HepG2 (cell line): ENCODE measurements around the gene NUDT19. TPM values are rescaled to one million over a fixed set of nuclear protein-coding genes. Genes with fewer than 3 reads are reported as not detected.

Experiments
- AKNA ChIP-seq: sonication (generic); formaldehyde crosslinking; IDR thresholded peaks from 2 replicates; pipeline ENCODE4 v1.4.0; 2020; ENCODE audit warnings: missing genetic modification reagents, borderline replicate concordance
- CREM ChIP-seq, 2 experiments: sonication (generic) in 1 of 2; formaldehyde crosslinking in 1 of 2; IDR thresholded peaks; 2 replicates each; pipeline versions ENCODE4 v1.4.0 to v1.6.1; 2016 to 2020; ENCODE audit warnings: antibody characterized with exemption in 1 of 2, mild to moderate bottlenecking in 1 of 2, missing genetic modification reagents in 1 of 2
- ESRRA ChIP-seq: sonication (generic); formaldehyde crosslinking; IDR thresholded peaks from 2 replicates; pipeline ENCODE4 v1.5.1; 2020; ENCODE audit warnings: mild to moderate bottlenecking, low read depth, missing genetic modification reagents
- FLYWCH1 ChIP-seq: sonication (generic); formaldehyde crosslinking; IDR thresholded peaks from 2 replicates; pipeline ENCODE4 v1.8.1; 2023; ENCODE audit warnings: mild to moderate bottlenecking, missing genetic modification reagents
- FOXP1 ChIP-seq, 2 experiments: fragments of 450-650 bp in 1 of 2; IDR thresholded peaks; 2 replicates each; pipeline ENCODE4 v1.6.1; 2017 to 2018; ENCODE audit warnings: antibody characterized with exemption in 1 of 2
- HDAC6 ChIP-seq: fragments of 200-600 bp; sonication (generic); IDR thresholded peaks from 2 replicates; pipeline ENCODE4 v1.7.0; 2017; ENCODE audit warnings: mild to moderate bottlenecking, antibody characterized with exemption, low read length, low read depth
- MXD3 ChIP-seq: IDR thresholded peaks from 2 replicates; pipeline ENCODE4 v1.6.1; 2016; ENCODE audit warnings: mild to moderate bottlenecking, missing biosample characterization, missing genetic modification reagents
- ZNF224 ChIP-seq: sonication (generic); formaldehyde crosslinking; IDR thresholded peaks from 2 replicates; pipeline ENCODE4 v1.5.0; 2020; ENCODE audit warnings: mild to moderate bottlenecking, missing genetic modification reagents
- ZNF331 ChIP-seq: sonication (generic); formaldehyde crosslinking; IDR thresholded peaks from 2 replicates; pipeline ENCODE4 v1.4.0; 2020; ENCODE audit warnings: missing genetic modification reagents
- ZNF350 ChIP-seq: sonication (generic); formaldehyde crosslinking; IDR thresholded peaks from 2 replicates; pipeline ENCODE4 v1.4.0; 2020; ENCODE audit warnings: mild to moderate bottlenecking, low read depth, missing genetic modification reagents, borderline replicate concordance
- ZNF431 ChIP-seq: sonication (generic); formaldehyde crosslinking; IDR thresholded peaks from 2 replicates; pipeline ENCODE4 v1.9.0; 2022; ENCODE audit warnings: missing genetic modification reagents, low read depth, mild to moderate bottlenecking, borderline replicate concordance
- ZNF446 ChIP-seq: sonication (generic); formaldehyde crosslinking; IDR thresholded peaks from 2 replicates; pipeline ENCODE4 v1.5.0; 2020; ENCODE audit warnings: mild to moderate bottlenecking, missing genetic modification reagents
- ZNF781 ChIP-seq: sonication (generic); formaldehyde crosslinking; IDR thresholded peaks from 2 replicates; pipeline ENCODE4 v1.5.1; 2020; ENCODE audit warnings: borderline replicate concordance, mild to moderate bottlenecking, missing genetic modification reagents; ENCODE audit errors: not compliant biosample characterization
- polyA plus RNA-seq, 8 experiments: library from polyadenylated mRNA; depleted of rRNA in 3 of 8; stranded (reverse) in 7 of 8; unstranded in 1 of 8; fragments of >200 nt; fragmentation: Illumina TruSeq in 4 of 8; extraction: Trizol in 4 of 8; gene quantifications; 2 replicates each; pipeline versions ENCODE4 v1.2.1 to v1.2.3, GENCODE V29; 2011 to 2016; ENCODE audit warnings: low read depth in 4 of 8, missing spikeins in 1 of 8, mixed read lengths in 1 of 8; ENCODE audit not compliant: insufficient read depth in 1 of 8
- total RNA-seq, 5 experiments: library from RNA; depleted of rRNA; stranded (reverse); fragments of >200 nt; fragmentation: Illumina TruSeq; extraction: Trizol; gene quantifications; 2 replicates each; pipeline ENCODE4 v1.2.3, GENCODE V29; 2016; ENCODE audit warnings: low read depth in 1 of 5
- TF ChIP-seq, protein P1 (sequence below): sonication (generic); formaldehyde crosslinking; IDR thresholded peaks from 2 replicates; pipeline ENCODE4 v1.4.0; 2020; ENCODE audit warnings: missing genetic modification reagents
- TF ChIP-seq, protein P2 (sequence below): IDR thresholded peaks from 2 replicates; pipeline ENCODE4 v1.6.1; 2016; ENCODE audit warnings: low read depth, control low read depth
- TF ChIP-seq, protein P3 (sequence below): sonication (generic); formaldehyde crosslinking; IDR thresholded peaks from 2 replicates; pipeline ENCODE4 v1.8.1; 2023; ENCODE audit warnings: mild to moderate bottlenecking, missing genetic modification reagents, borderline replicate concordance

NUDT19 gene
- total and polyA plus RNA-seq, 2 of the 13 experiments (the other 11 are each of a cell fraction or from before 2014, with no cell fraction given), result 3.1 to 3.6 TPM

GRCh38 chr19:32674931-32675719, 16.5 kb upstream of the NUDT19 start, which contains the start of gene ANKRD27 (continued):
- no peak for TF ChIP-seq AKNA (CRISPR knock-in tag)
- TF ChIP-seq FOXP1 (IDR thresholded peaks at IDR 0.05), result no peak
- TF ChIP-seq FOXP1 (CRISPR knock-in tag; IDR thresholded peaks at IDR 0.05), result no peak
- TF ChIP-seq, protein P1, sequence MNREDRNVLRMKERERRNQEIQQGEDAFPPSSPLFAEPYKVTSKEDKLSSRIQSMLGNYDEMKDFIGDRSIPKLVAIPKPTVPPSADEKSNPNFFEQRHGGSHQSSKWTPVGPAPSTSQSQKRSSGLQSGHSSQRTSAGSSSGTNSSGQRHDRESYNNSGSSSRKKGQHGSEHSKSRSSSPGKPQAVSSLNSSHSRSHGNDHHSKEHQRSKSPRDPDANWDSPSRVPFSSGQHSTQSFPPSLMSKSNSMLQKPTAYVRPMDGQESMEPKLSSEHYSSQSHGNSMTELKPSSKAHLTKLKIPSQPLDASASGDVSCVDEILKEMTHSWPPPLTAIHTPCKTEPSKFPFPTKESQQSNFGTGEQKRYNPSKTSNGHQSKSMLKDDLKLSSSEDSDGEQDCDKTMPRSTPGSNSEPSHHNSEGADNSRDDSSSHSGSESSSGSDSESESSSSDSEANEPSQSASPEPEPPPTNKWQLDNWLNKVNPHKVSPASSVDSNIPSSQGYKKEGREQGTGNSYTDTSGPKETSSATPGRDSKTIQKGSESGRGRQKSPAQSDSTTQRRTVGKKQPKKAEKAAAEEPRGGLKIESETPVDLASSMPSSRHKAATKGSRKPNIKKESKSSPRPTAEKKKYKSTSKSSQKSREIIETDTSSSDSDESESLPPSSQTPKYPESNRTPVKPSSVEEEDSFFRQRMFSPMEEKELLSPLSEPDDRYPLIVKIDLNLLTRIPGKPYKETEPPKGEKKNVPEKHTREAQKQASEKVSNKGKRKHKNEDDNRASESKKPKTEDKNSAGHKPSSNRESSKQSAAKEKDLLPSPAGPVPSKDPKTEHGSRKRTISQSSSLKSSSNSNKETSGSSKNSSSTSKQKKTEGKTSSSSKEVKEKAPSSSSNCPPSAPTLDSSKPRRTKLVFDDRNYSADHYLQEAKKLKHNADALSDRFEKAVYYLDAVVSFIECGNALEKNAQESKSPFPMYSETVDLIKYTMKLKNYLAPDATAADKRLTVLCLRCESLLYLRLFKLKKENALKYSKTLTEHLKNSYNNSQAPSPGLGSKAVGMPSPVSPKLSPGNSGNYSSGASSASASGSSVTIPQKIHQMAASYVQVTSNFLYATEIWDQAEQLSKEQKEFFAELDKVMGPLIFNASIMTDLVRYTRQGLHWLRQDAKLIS (CRISPR knock-in tag), result no peak
- TF ChIP-seq, protein P2, sequence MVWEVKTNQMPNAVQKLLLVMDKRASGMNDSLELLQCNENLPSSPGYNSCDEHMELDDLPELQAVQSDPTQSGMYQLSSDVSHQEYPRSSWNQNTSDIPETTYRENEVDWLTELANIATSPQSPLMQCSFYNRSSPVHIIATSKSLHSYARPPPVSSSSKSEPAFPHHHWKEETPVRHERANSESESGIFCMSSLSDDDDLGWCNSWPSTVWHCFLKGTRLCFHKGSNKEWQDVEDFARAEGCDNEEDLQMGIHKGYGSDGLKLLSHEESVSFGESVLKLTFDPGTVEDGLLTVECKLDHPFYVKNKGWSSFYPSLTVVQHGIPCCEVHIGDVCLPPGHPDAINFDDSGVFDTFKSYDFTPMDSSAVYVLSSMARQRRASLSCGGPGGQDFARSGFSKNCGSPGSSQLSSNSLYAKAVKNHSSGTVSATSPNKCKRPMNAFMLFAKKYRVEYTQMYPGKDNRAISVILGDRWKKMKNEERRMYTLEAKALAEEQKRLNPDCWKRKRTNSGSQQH (CRISPR knock-in tag), result no peak
- no peak; the same call in 1 of the 2 replicates for TF ChIP-seq ZNF350 (CRISPR knock-in tag)
- no peak for TF ChIP-seq MXD3 (CRISPR knock-in tag)
- TF ChIP-seq ZNF781 (CRISPR knock-in tag), result peak; percentile 29
- TF ChIP-seq FLYWCH1 (CRISPR knock-in tag), result no peak
- TF ChIP-seq, protein P3, sequence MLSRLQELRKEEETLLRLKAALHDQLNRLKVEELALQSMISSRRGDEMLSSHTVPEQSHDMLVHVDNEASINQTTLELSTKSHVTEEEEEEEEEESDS, result no peak
- peak; percentile 46; the same call in 1 of the 2 replicates for TF ChIP-seq ZNF446 (CRISPR knock-in tag)
- no peak for TF ChIP-seq HDAC6
- 0 out of 2 replicates have a peak, but pooled peaks have one; percentile 27 for TF ChIP-seq ZNF224 (CRISPR knock-in tag)
- TF ChIP-seq ZNF431, result peak; percentile 45; the same call in 1 of the 2 replicates
- TF ChIP-seq ESRRA, result peak; percentile 31; the same call in 1 of the 2 replicates
- TF ChIP-seq CREM (IDR thresholded peaks at IDR 0.05), result 0 out of 2 replicates have a peak, but pooled peaks have one; percentile 21
- TF ChIP-seq CREM (CRISPR knock-in tag; IDR thresholded peaks at IDR 0.05), result no peak
- TF ChIP-seq ZNF331 (CRISPR knock-in tag), result no peak
